Stimulated activated CD8-positive, alpha-beta memory T cell treated with anti-CD3 and anti-CD28 coated beads, Interleukin-7, amount 100 ng/mL, for 4 hours (primary cell): ENCODE data around the gene AKAP1.
"Not testable (repeated sequence)": the region's sequence is repeated elsewhere in the genome, so short reads cannot be mapped to it uniquely, and the experiment has no call there.

Experiments
- DNase-seq, 2 donors: peaks; one replicate each; pipeline ENCODE4 v3.0.0-alpha.2; 2020; ENCODE audit warnings: low read depth in 2 of 2

Gene AKAP1

GRCh38 chr17:57075193-57075592 lies 9.9 kb upstream of the AKAP1 start:
- DNase-seq = no peak

- no peak for DNase-seq
Observed at GRCh38 chr17:57075785-57076184, 9.3 kb upstream of the AKAP1 start.

- DNase-seq = no peak
Observed at GRCh38 chr17:57077000-57077399, 8.0 kb upstream of the AKAP1 start.

GRCh38 chr17:57078274-57078673 lies 6.8 kb upstream of the AKAP1 start:
- DNase-seq = no peak

- no peak for DNase-seq
Observed at GRCh38 chr17:57080718-57081117, 4.3 kb upstream of the AKAP1 start.

- DNase-seq = no peak
Observed at GRCh38 chr17:57082441-57082840, 2.6 kb upstream of the AKAP1 start.

GRCh38 chr17:57084361-57084801 lies 665 bp upstream of the AKAP1 start:
- DNase-seq = no peak

GRCh38 chr17:57085448-57086068 lies 512 bp downstream of the AKAP1 start:
- DNase-seq = peak; percentile 24 to 61

- peak in 1 of 2 donors; percentile 5 for DNase-seq
Observed at GRCh38 chr17:57086069-57086930, 1.3 kb downstream of the AKAP1 start.

GRCh38 chr17:57088298-57088697 lies 3.3 kb downstream of the AKAP1 start:
- no peak for DNase-seq

- no peak for DNase-seq
Observed at GRCh38 chr17:57089391-57089790, 4.3 kb downstream of the AKAP1 start.

GRCh38 chr17:57090560-57091185 lies 5.6 kb downstream of the AKAP1 start:
- no peak for DNase-seq

GRCh38 chr17:57091186-57091618 lies 6.2 kb downstream of the AKAP1 start:
- DNase-seq = no peak

GRCh38 chr17:57092171-57092570 lies 7.1 kb downstream of the AKAP1 start:
- no peak for DNase-seq

- DNase-seq = no peak
Observed at GRCh38 chr17:57092779-57093178, 7.7 kb downstream of the AKAP1 start.

GRCh38 chr17:57096472-57097202 lies 11.6 kb downstream of the AKAP1 start:
- no peak for DNase-seq

- DNase-seq = no peak
Observed at GRCh38 chr17:57097832-57098421, 12.9 kb downstream of the AKAP1 start.

- DNase-seq = no peak
Observed at GRCh38 chr17:57099165-57099564, 14.1 kb downstream of the AKAP1 start.

- DNase-seq = no peak
Observed at GRCh38 chr17:57102122-57102521, 17.1 kb downstream of the AKAP1 start.

GRCh38 chr17:57102660-57103059 lies 17.6 kb downstream of the AKAP1 start:
- DNase-seq = not testable (repeated sequence)

- no peak for DNase-seq
Observed at GRCh38 chr17:57104461-57105175, 19.6 kb downstream of the AKAP1 start.
